ENCODE data around the gene UBE2O. TPM values are rescaled to one million over a fixed set of nuclear protein-coding genes. Genes with fewer than 3 reads are reported as not detected.

Gene UBE2O
- total and polyA plus RNA-seq, 2 donors from 2014 or later, result 5.5 to 21.3 TPM

- Histone ChIP-seq H3K4me3 (ENCODE audit: low read length in 3 of 3) (no peak overlapping the region), H3K27ac (ENCODE audit: low read depth in 2 of 2, low read length in 2 of 2) (no peak overlapping the region), H3K4me1 (ENCODE audit: control insufficient read depth in 2 of 3, insufficient read depth in 2 of 3, low read depth in 1 of 3, low read length in 3 of 3) (no peaks in the 10 kb centered on the region), H3K27me3 (ENCODE audit: control insufficient read depth, insufficient read depth, low read length) (no peaks in the 10 kb centered on the region), H3K9ac (ENCODE audit: low read length in 3 of 3) (no peak overlapping the region), H3K9me3 (ENCODE audit: control insufficient read depth in 2 of 3, insufficient read depth in 1 of 3, low read length in 3 of 3) (no peaks in the 10 kb centered on the region), H3K36me3 (ENCODE audit: control insufficient read depth in 2 of 3, insufficient read depth in 3 of 3, low read length in 3 of 3) (no peaks in the 10 kb centered on the region)
- DNase-seq (no peak), FAIRE-seq (no peak)
- intact Hi-C loops (cut with DNase I), result no loop called here
- TF ChIP-seq CTCF (IDR thresholded peaks at IDR 0.05; ENCODE audit: borderline replicate concordance, extremely low read depth, insufficient read depth), result no peak
Measured at GRCh38 chr17:76468634-76469010, 15.7 kb upstream of the UBE2O start.

- intact Hi-C loops (cut with DNase I), result no loop called here
- no peak for DNase-seq
Measured at GRCh38 chr17:76467809-76468633, 15.1 kb upstream of the UBE2O start.

DNA sequence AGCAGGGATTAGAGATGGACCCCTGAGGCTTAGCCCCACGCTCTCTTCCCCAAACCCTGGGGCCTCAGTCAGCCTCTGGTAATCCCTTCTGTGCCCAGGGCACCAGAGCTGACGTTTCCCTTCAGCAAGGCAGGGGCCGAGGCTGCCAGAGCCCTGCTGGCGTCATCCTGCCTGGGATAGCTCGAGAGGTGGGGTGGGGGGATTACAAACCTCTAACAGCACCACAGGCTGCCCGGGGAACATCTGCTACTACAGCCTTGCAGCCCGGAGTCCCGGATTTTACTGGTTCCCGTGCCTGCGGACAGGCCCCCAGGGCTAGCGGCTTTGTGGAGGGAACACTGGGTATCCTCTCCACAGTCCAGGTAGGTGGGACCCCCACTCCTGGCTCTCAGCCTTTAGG lies 14.4 kb upstream of the UBE2O start, which contains the start of gene AANAT:
TSS of gene AANAT (plus strand) at position 238 of the 400 bp plus-strand sequence. CDS start 1,144 bp downstream, outside the sequence.
- intact Hi-C loops (cut with DNase I), result no loop called here
- no peak for FAIRE-seq
- no peak for TF ChIP-seq CTCF (IDR thresholded peaks at IDR 0.05; ENCODE audit: borderline replicate concordance, extremely low read depth, insufficient read depth)
- H3K36me3 ChIP-seq (ENCODE audit: control insufficient read depth in 2 of 3, insufficient read depth in 3 of 3, low read length in 3 of 3), result no peaks in the 10 kb centered on the region
- no peak within 1 kb of the TSS for H3K27ac ChIP-seq (ENCODE audit: low read depth in 2 of 2, low read length in 2 of 2)
- DNase-seq, result peak in 1 of 5 donors; percentile 68
- H3K27me3 ChIP-seq (ENCODE audit: control insufficient read depth, insufficient read depth, low read length), result no peaks in the 10 kb centered on the region
- H3K9ac ChIP-seq (ENCODE audit: low read length in 3 of 3), result no peak within 1 kb of the TSS
- no peak within 1 kb of the TSS for H3K4me3 ChIP-seq (ENCODE audit: low read length in 3 of 3)
- H3K4me1 ChIP-seq (ENCODE audit: control insufficient read depth in 2 of 3, insufficient read depth in 2 of 3, low read depth in 1 of 3, low read length in 3 of 3), result no peaks in the 10 kb centered on the region
- H3K9me3 ChIP-seq (ENCODE audit: control insufficient read depth in 2 of 3, insufficient read depth in 1 of 3, low read length in 3 of 3), result no peaks in the 10 kb centered on the region

More at GRCh38 chr17:76467809-76468633, 15.1 kb upstream of the UBE2O start:
- H3K9ac ChIP-seq (ENCODE audit: low read length in 3 of 3), result no peak overlapping the region
- no peaks in the 10 kb centered on the region for H3K27me3 ChIP-seq (ENCODE audit: control insufficient read depth, insufficient read depth, low read length)
- FAIRE-seq, result no peak
- H3K27ac ChIP-seq (ENCODE audit: low read depth in 2 of 2, low read length in 2 of 2), result no peak overlapping the region
- H3K9me3 ChIP-seq (ENCODE audit: control insufficient read depth in 2 of 3, insufficient read depth in 1 of 3, low read length in 3 of 3), result no peaks in the 10 kb centered on the region
- no peak for TF ChIP-seq CTCF (IDR thresholded peaks at IDR 0.05; ENCODE audit: borderline replicate concordance, extremely low read depth, insufficient read depth)
- no peaks in the 10 kb centered on the region for H3K4me1 ChIP-seq (ENCODE audit: control insufficient read depth in 2 of 3, insufficient read depth in 2 of 3, low read depth in 1 of 3, low read length in 3 of 3)
- H3K36me3 ChIP-seq (ENCODE audit: control insufficient read depth in 2 of 3, insufficient read depth in 3 of 3, low read length in 3 of 3), result no peaks in the 10 kb centered on the region
- H3K4me3 ChIP-seq (ENCODE audit: low read length in 3 of 3), result no peak overlapping the region

All from kidney (tissue), 14 donors.